NB4 (cell line): Measurements from ENCODE around the gene B3GALT5.

Experiments used
- MYC ChIP-seq: IDR thresholded peaks from 2 replicates; pipeline ENCODE4 v1.6.1; 2011; ENCODE audit warnings: low read depth, low read length
- POLR2A ChIP-seq: IDR thresholded peaks from 2 replicates; pipeline ENCODE4 v1.6.1; 2011; ENCODE audit warnings: mild to moderate bottlenecking; ENCODE audit not compliant: insufficient read length; ENCODE audit errors: extremely low read depth
- TF ChIP-seq, protein P1 (sequence below): IDR thresholded peaks from one replicate; pipeline ENCODE4 v1.5.1; 2012; ENCODE audit warnings: low read depth, low read length
- TF ChIP-seq, protein P2 (sequence below): IDR thresholded peaks from 2 replicates; pipeline ENCODE4 v1.6.1; 2011; ENCODE audit warnings: low read depth, low read length

- TF ChIP-seq, protein P1, sequence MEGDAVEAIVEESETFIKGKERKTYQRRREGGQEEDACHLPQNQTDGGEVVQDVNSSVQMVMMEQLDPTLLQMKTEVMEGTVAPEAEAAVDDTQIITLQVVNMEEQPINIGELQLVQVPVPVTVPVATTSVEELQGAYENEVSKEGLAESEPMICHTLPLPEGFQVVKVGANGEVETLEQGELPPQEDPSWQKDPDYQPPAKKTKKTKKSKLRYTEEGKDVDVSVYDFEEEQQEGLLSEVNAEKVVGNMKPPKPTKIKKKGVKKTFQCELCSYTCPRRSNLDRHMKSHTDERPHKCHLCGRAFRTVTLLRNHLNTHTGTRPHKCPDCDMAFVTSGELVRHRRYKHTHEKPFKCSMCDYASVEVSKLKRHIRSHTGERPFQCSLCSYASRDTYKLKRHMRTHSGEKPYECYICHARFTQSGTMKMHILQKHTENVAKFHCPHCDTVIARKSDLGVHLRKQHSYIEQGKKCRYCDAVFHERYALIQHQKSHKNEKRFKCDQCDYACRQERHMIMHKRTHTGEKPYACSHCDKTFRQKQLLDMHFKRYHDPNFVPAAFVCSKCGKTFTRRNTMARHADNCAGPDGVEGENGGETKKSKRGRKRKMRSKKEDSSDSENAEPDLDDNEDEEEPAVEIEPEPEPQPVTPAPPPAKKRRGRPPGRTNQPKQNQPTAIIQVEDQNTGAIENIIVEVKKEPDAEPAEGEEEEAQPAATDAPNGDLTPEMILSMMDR, result no peak
- no peak for TF ChIP-seq POLR2A
- TF ChIP-seq, protein P2, sequence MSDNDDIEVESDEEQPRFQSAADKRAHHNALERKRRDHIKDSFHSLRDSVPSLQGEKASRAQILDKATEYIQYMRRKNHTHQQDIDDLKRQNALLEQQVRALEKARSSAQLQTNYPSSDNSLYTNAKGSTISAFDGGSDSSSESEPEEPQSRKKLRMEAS, result no peak
- no peak for TF ChIP-seq MYC
These were observed 49.7 kb downstream of the B3GALT5 start for GRCh38 chr21:39662411-39662953.
